ENCODE data around the gene LIAS. TPM values are rescaled to one million over a fixed set of nuclear protein-coding genes. Genes with fewer than 3 reads are reported as not detected.

LIAS gene
- total RNA-seq, 1 donor, result 6.9 TPM

DNA sequence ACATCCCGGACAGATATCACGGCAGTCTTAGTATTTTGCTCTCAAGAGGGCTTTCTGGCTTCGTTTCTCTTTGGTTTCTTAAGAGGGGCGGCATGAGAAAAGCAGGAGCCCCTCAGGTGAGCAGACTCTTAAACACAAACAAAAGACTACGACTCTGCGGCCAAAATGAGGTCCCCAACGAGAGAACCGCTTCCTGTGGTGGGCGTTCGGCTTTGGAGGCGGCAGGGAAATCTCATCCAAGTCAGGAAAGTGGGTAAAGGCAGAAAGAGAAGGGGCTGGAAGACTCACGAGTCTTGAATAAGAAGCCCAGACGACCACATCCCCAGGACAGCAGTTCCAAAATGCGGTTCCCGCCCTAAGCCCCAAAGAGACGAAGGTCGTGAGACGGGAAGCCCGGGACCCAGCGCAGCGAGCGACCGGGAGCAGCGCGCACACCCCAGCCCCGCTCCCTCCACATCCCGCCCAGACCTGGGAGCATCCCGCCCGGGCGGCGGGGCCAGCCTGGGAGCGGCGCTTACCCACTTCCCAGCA lies 68.0 kb downstream of the LIAS start:
- DNase-seq (ENCODE audit: low read depth), result no peak
- H3K4me3 ChIP-seq (ENCODE audit: low read depth, low read length), result peak overlapping the region; percentile 99
- TF ChIP-seq, protein P1, sequence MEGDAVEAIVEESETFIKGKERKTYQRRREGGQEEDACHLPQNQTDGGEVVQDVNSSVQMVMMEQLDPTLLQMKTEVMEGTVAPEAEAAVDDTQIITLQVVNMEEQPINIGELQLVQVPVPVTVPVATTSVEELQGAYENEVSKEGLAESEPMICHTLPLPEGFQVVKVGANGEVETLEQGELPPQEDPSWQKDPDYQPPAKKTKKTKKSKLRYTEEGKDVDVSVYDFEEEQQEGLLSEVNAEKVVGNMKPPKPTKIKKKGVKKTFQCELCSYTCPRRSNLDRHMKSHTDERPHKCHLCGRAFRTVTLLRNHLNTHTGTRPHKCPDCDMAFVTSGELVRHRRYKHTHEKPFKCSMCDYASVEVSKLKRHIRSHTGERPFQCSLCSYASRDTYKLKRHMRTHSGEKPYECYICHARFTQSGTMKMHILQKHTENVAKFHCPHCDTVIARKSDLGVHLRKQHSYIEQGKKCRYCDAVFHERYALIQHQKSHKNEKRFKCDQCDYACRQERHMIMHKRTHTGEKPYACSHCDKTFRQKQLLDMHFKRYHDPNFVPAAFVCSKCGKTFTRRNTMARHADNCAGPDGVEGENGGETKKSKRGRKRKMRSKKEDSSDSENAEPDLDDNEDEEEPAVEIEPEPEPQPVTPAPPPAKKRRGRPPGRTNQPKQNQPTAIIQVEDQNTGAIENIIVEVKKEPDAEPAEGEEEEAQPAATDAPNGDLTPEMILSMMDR (IDR thresholded peaks at IDR 0.05; ENCODE audit: insufficient read depth, low read depth, low read length), result no peak

DNA sequence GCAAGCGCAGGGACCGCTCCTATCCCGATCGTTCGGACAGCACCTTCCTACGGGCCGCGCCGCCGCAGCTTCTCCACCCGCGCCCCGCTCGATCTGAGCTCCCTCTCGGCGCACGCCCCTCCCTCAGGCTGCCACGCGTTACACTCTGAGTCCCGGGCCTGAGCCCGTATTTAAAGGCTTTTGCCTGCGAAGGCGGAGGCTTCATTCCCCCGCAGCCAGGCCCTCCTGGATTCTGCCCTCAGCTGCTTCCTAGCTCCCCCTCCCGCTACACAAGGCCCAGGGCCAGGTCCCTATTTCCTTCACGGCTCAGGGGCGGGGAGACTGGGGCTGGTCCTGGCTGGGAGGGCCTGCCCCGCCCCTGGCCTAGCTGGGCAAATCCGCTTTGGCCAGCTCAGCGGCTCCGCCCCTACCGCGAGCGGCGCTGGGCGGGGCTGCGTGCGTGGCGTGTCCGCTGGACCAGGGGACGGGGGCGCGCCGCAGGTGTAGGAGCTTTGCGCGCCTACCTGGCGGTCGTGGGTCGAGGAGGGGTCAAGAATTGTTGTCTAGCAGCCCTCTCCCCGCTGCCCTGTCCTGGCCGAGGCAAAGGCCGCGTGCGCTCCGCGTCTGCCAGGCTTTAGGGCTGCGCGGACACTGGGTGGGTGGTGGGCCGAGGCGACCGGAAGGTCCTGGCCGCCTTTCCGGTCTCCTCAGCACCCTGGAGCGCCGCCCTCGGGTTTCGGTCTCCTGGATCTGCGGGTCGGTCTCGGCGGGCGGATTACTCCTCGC lies 68.6 kb downstream of the LIAS start, which contains the start of gene UGDH:
UGDH (minus strand) TSS at position 144 of the 765 bp plus-strand sequence. CDS start 5,927 bp downstream, outside the sequence.
- DNase-seq (ENCODE audit: low read depth), result peak; percentile 99
- TF ChIP-seq, protein P1 (IDR thresholded peaks at IDR 0.05; ENCODE audit: insufficient read depth, low read depth, low read length), result no peak
- H3K4me3 ChIP-seq (ENCODE audit: low read depth, low read length), result peak within 1 kb of the TSS; percentile 99

DNA sequence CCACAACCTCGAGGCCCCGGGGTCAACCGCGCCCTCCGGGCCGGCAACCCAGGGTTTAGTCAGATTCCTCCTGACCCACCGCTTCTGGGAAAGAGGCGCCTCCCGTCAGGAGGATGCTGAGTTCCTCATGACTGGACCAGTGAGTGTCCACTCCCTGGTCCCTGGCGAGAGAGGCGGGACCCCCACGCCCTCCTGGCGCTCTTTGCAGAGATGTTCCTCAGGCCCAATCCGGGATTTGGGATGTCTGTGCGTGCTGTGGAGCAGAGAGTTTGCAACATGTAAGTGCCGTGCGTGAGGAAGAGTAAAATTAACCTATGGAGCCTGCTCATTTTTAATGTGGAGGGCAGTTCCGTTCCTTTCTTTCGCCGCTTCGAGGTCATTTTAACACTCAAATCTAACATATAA lies 69.2 kb downstream of the LIAS start:
- H3K4me3 ChIP-seq (ENCODE audit: low read depth, low read length), result peak overlapping the region; percentile 99
- TF ChIP-seq, protein P1 (IDR thresholded peaks at IDR 0.05; ENCODE audit: insufficient read depth, low read depth, low read length), result no peak
- peak; percentile 90 for DNase-seq (ENCODE audit: low read depth)

Small RNA genes within 50 kb of the gene (small RNA-seq; reads per million reads assigned to genes)
- not detected for gene MIR5591
- gene RF00019, result not detected

Other genes starting within 250 kb of the LIAS start
- gene RFC1, start 92.7 kb upstream of the LIAS start, total RNA-seq, result 55.3 and 56.0 TPM in 2 replicates
- not detected in 2 replicates for gene KLB, start 52.1 kb upstream of the LIAS start, total RNA-seq
- 1,596 and 2,358 TPM in 2 replicates for gene RPL9, start 134 bp upstream of the LIAS start, total RNA-seq
- gene UGDH, start 68.4 kb downstream of the LIAS start, total RNA-seq, result 159 and 163 TPM in 2 replicates
- gene SMIM14, start 179.8 kb downstream of the LIAS start, total RNA-seq, result 24.5 and 29.4 TPM in 2 replicates
- 14.8 and 19.0 TPM in 2 replicates for gene UBE2K, start 239.1 kb downstream of the LIAS start, total RNA-seq